Common myeloid progenitor, CD34-positive (primary cell): Measurements from ENCODE around the gene MEAF6.
A peak's percentile ranks its signal among the peaks of the same experiment; 100 is the strongest.

Experiments
- CTCF ChIA-PET: fragments of 350-600 bp; sonication (Branson Sonifier 250); formaldehyde crosslinking; loops from one replicate; lab custom pipeline; 2021; ENCODE audit warnings: antibody characterized with exemption; lab: Charles Lee
- POLR2A ChIA-PET: fragments of 350-600 bp; sonication (Branson Sonifier 250); formaldehyde crosslinking; loops from one replicate; lab custom pipeline; 2021; ENCODE audit warnings: antibody characterized with exemption; lab: Charles Lee
- DNase-seq, 3 donors: peaks; one replicate each; pipeline versions ENCODE4 v3.0.0 to v3.0.0-alpha.2; 2013
- H3K27ac ChIP-seq, 2 experiments: 1 replicate in 1 of 2; 2 replicates in 1 of 2; pipeline ENCODE4 v1.7.0; 2013; ENCODE audit warnings: inconsistent platforms in 2 of 2, low read length in 2 of 2, mild to moderate bottlenecking in 2 of 2, low read depth in 1 of 2, moderate library complexity in 1 of 2; ENCODE audit not compliant: severe bottlenecking in 2 of 2, insufficient read depth in 1 of 2, poor library complexity in 1 of 2
- H3K27me3 ChIP-seq, 5 experiments: replicated peaks in 2 of 5; 1 replicate in 3 of 5; 2 replicates in 2 of 5; pipeline versions ENCODE4 v1.6.1 to v1.7.0; 2013; ENCODE audit warnings: low read length in 4 of 5, mild to moderate bottlenecking in 2 of 5, moderate library complexity in 2 of 5, inconsistent platforms in 1 of 5; ENCODE audit not compliant: insufficient read depth in 5 of 5, control insufficient read depth in 4 of 5
- H3K36me3 ChIP-seq, 4 experiments: 1 replicate in 2 of 4; 2 replicates in 2 of 4; pipeline versions ENCODE4 v1.6.1 to v1.7.0; 2013; ENCODE audit warnings: low read length in 3 of 4, control low read depth in 1 of 4, mild to moderate bottlenecking in 1 of 4; ENCODE audit not compliant: control insufficient read depth in 4 of 4, insufficient read depth in 4 of 4
- H3K4me1 ChIP-seq, 4 experiments: 1 replicate in 3 of 4; 2 replicates in 1 of 4; pipeline versions ENCODE4 v1.6.1 to v1.7.1; 2013; ENCODE audit warnings: low read length in 3 of 4, mild to moderate bottlenecking in 3 of 4, control low read depth in 1 of 4, inconsistent platforms in 1 of 4, moderate library complexity in 1 of 4; ENCODE audit not compliant: control insufficient read depth in 4 of 4, insufficient read depth in 4 of 4; ENCODE audit errors: control extremely low read depth in 1 of 4
- H3K4me3 ChIP-seq, 7 experiments: 1 replicate in 4 of 7; 2 replicates in 3 of 7; pipeline versions ENCODE4 v1.5.1 to v1.7.0; 2013; ENCODE audit warnings: mild to moderate bottlenecking in 7 of 7, low read length in 6 of 7, moderate library complexity in 6 of 7, inconsistent platforms in 2 of 7, low read depth in 2 of 7, control low read depth in 1 of 7; ENCODE audit not compliant: insufficient read depth in 4 of 7, control insufficient read depth in 1 of 7; ENCODE audit errors: extremely low read depth in 1 of 7
- H3K9me3 ChIP-seq, 5 experiments: 1 replicate in 4 of 5; 2 replicates in 1 of 5; pipeline versions ENCODE4 v1.6.1 to v1.7.1; 2013; ENCODE audit warnings: low read length in 4 of 5, mild to moderate bottlenecking in 2 of 5, inconsistent platforms in 1 of 5, low read depth in 1 of 5, moderate library complexity in 1 of 5; ENCODE audit not compliant: control insufficient read depth in 4 of 5, insufficient read depth in 2 of 5; ENCODE audit errors: control extremely low read depth in 1 of 5
- WGBS: methylation state at CpG from one replicate; pipeline ENCODE4 v1.1.5; 2013; ENCODE audit not compliant: insufficient coverage; 5-methylcytosine and 5-hydroxymethylcytosine counted together

Gene MEAF6

GRCh38 chr1:37501661-37502060 lies 12.9 kb downstream of the MEAF6 start:
- no peaks in the 10 kb centered on the region for H3K27me3 ChIP-seq
- ChIA-PET POLR2A (no interaction called here), CTCF (interaction anchor here (1.5 kb wide), 1 partner anchor 14 kb away, joined by 4 read pairs; no protein-coding TSS in a partner anchor)
- H3K36me3 ChIP-seq = peaks cover 16 to 64% (median 47%) of the 10 kb centered on the region in 4 experiments
- WGBS = 100% methylated on average over 4 of the region's 5 CpGs
- H3K4me1 ChIP-seq = no peaks in the 10 kb centered on the region
- no peak for DNase-seq
- no peaks in the 10 kb centered on the region for H3K9me3 ChIP-seq
- H3K27ac ChIP-seq = no peak overlapping the region
- H3K4me3 ChIP-seq = no peak overlapping the region

- ChIA-PET CTCF (interaction anchor here (0.7 to 17.2 kb wide), 7 partner anchors 8 to 1358 kb away, joined by 3 to 243 read pairs (median 4); partner anchors contain the start of gene MEAF6), POLR2A (no interaction called here)
- Histone ChIP-seq H3K27me3 (no peaks in the 10 kb centered on the region), H3K4me3 (no peak overlapping the region), H3K9me3 (no peaks in the 10 kb centered on the region), H3K27ac (peak overlapping the region in 1 of 2 experiments; percentile 12), H3K4me1 (no peaks in the 10 kb centered on the region), H3K36me3 (peaks cover 14 to 62% (median 44%) of the 10 kb centered on the region in 4 experiments)
- DNase-seq = no peak
- WGBS = 100% methylated on average over 2 of the region's 4 CpGs
These were observed 15.5 kb downstream of the MEAF6 start for GRCh38 chr1:37498872-37499617.

DNA sequence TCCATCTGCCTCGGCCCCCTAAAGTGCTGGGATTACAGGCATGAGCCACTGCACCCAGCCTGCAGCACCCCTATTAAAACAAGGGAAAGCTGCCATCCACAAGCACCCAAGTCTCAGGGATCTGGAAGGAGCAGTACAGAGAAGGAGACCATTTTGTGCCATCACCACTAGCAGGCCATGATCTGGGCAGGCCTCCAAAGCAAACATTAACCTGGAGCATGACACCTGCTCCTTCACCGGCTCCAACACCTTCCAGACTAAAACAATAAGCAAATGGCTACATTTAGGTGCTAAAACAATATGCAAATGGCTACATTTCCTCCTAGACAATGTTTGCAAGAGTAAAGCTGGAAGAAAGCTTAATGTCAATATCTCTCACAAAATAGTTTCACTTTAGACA lies 16.7 kb downstream of the MEAF6 start:
- H3K36me3 ChIP-seq = peaks cover 17 to 61% (median 40%) of the 10 kb centered on the region in 4 experiments
- no peak for DNase-seq
- H3K27ac ChIP-seq = no peak overlapping the region
- H3K9me3 ChIP-seq = no peaks in the 10 kb centered on the region
- ChIA-PET POLR2A (no interaction called here), CTCF (interaction anchor here (0.7 to 17.2 kb wide), 3 partner anchors 16 to 89 kb away, joined by 3 to 243 read pairs (median 13); partner anchors contain the start of gene MEAF6)
- no peaks in the 10 kb centered on the region for H3K4me1 ChIP-seq
- H3K4me3 ChIP-seq = no peak overlapping the region
- no peaks in the 10 kb centered on the region for H3K27me3 ChIP-seq
- WGBS = 100% methylated on average over 1 of the region's 2 CpGs

DNA sequence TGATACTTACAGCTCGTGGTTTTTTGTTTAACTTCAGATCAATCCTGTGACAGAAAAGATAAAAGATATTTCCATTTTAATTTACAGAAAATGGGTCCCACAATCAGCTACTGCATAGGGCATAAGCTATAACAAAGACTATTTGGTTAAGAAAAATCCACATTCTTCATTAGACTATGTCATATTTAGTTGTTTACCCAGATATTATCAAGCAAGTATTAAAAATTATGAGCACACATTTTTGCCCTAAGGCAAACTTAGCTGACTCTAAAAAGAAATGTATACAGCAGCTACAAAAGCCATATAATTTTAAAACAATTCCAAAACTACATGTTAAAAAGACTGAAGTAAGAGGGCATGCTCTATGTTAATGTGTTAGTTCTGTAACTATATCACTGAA lies 18.7 kb downstream of the MEAF6 start:
- Histone ChIP-seq H3K27me3 (no peaks in the 10 kb centered on the region), H3K27ac (no peak overlapping the region), H3K4me3 (no peak overlapping the region), H3K4me1 (no peaks in the 10 kb centered on the region), H3K9me3 (no peaks in the 10 kb centered on the region), H3K36me3 (peaks cover 13 to 58% (median 30%) of the 10 kb centered on the region in 4 experiments)
- ChIA-PET POLR2A (no interaction called here), CTCF (interaction anchor here (1.0 to 17.2 kb wide), 8 partner anchors 9 to 42 kb away, joined by 3 to 243 read pairs (median 4); no protein-coding TSS in a partner anchor)
- no peak for DNase-seq
- no CpG with 5 or more reads among the region's 1 CpG for WGBS

- ChIA-PET POLR2A (no interaction called here), CTCF (interaction anchor here (0.8 to 17.2 kb wide), 3 partner anchors 8 to 40 kb away, joined by 3 to 243 read pairs (median 7); no protein-coding TSS in a partner anchor)
- Histone ChIP-seq H3K9me3 (no peaks in the 10 kb centered on the region), H3K27ac (no peak overlapping the region), H3K4me1 (no peaks in the 10 kb centered on the region), H3K27me3 (no peaks in the 10 kb centered on the region), H3K4me3 (no peak overlapping the region), H3K36me3 (peaks cover 4 to 58% (median 31%) of the 10 kb centered on the region in 4 experiments)
- 100% methylated on average over 1 of the region's 2 CpGs for whole genome bisulfite sequencing
- no peak for DNase-seq
These were observed 21.0 kb downstream of the MEAF6 start for GRCh38 chr1:37493336-37494098.

DNA sequence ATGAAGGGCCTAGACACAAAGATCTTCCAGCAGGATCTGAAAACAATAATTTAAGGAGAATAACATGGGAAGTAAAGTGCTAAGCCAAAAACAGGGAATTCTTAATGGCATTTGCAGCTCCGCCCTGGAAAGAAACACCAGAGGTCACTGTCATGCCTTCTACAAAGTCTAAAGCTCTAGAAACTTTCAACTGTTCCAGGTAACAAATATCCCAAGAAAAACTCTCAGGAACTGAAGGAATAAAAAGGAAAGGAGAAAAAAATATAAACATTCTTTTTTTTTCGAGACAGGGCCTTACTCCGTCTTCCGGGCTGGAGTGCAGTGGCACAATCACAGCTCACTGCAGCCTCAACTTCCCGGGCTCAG lies 27.0 kb downstream of the MEAF6 start:
- ChIA-PET CTCF (interaction anchor here (1.1 to 17.2 kb wide), 15 partner anchors 8 to 911 kb away, joined by 3 to 243 read pairs (median 4); partner anchors contain the start of gene ZC3H12A), POLR2A (interaction anchor here (1.0 to 3.6 kb wide), 4 partner anchors 12 to 66 kb away, joined by 3 to 26 read pairs (median 4); partner anchors contain the start of genes SNIP1 and ZC3H12A)
- DNase-seq = no peak
- Histone ChIP-seq H3K4me3 (no peak overlapping the region), H3K36me3 (peaks cover 4 to 53% (median 34%) of the 10 kb centered on the region in 4 experiments), H3K27me3 (no peaks in the 10 kb centered on the region), H3K27ac (peak overlapping the region in 1 of 2 experiments; percentile 21), H3K4me1 (peaks cover 5 to 25% (median 24%) of the 10 kb centered on the region in 4 experiments), H3K9me3 (no peaks in the 10 kb centered on the region)
- WGBS = 100% methylated on average over 3 of the region's 5 CpGs
